ENCODE data around the gene PCDHAC2.

Gene PCDHAC2

DNA sequence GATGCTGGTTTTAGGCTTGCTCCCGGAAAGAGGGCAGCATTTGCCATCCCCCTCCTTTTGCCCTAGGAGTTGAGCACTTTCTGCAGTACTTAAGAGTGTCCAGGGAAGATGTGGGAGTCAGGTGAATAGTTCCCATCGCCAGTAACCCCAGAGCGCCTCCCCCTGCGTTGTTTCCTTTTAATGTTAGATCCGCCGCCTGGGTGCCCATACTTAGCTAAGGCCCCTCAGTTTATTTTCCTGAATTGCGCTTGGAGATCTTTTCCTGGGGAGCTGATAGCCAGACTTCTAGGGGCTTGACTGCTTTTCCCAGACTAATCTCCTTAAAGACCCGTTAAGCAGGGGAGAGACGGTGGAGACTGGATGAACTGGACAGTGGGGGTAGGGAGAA, 377 bp upstream of the PCDHAC2 start:
- Histone ChIP-seq H3K4me1 (ENCODE audit: insufficient read depth, low read length, severe bottlenecking) (no peaks in the 10 kb centered on the region), H3K4me3 (ENCODE audit: low read depth, low read length, poor library complexity, severe bottlenecking) (no peak overlapping the region), H3K4me2 (ENCODE audit: low read length) (no peak overlapping the region), H3K9me2 (ENCODE audit: low read depth, low read length) (no peaks in the 10 kb centered on the region), H3K9me3 (ENCODE audit: low read length) (no peaks in the 10 kb centered on the region), H2AFZ (ENCODE audit: low read length) (no peak overlapping the region), H3K27me3 (ENCODE audit: insufficient read depth, low read length) (no peaks in the 10 kb centered on the region), H3K79me2 (ENCODE audit: insufficient read depth, low read length) (no peaks in the 10 kb centered on the region), H3K27ac (ENCODE audit: low read depth, low read length, poor library complexity, severe bottlenecking) (no peak overlapping the region), H3K36me3 (ENCODE audit: insufficient read depth, low read length) (no peaks in the 10 kb centered on the region), H4K20me1 (ENCODE audit: insufficient read depth, low read length) (no peaks in the 10 kb centered on the region), H3K9ac (ENCODE audit: low read length) (no peak overlapping the region), H3F3A (ENCODE audit: insufficient read depth, low read length) (no peaks in the 10 kb centered on the region)
- TF ChIP-seq EZH2 (IDR thresholded peaks at IDR 0.05; ENCODE audit: borderline replicate concordance, low read length) (no peak), CTCF (IDR thresholded peaks at IDR 0.05; ENCODE audit: low read length) (no peak)

- H4K20me1 ChIP-seq (ENCODE audit: insufficient read depth, low read length), result no peaks in the 10 kb centered on the region
- H3K9ac ChIP-seq (ENCODE audit: low read length), result no peak overlapping the region
- H3K27ac ChIP-seq (ENCODE audit: low read depth, low read length, poor library complexity, severe bottlenecking), result no peak overlapping the region
- H3K79me2 ChIP-seq (ENCODE audit: insufficient read depth, low read length), result no peaks in the 10 kb centered on the region
- H3K9me3 ChIP-seq (ENCODE audit: low read length), result no peaks in the 10 kb centered on the region
- H3K4me1 ChIP-seq (ENCODE audit: insufficient read depth, low read length, severe bottlenecking), result no peaks in the 10 kb centered on the region
- TF ChIP-seq CTCF (IDR thresholded peaks at IDR 0.05; ENCODE audit: low read length) (no peak), EZH2 (IDR thresholded peaks at IDR 0.05; ENCODE audit: borderline replicate concordance, low read length) (no peak)
- H3K4me2 ChIP-seq (ENCODE audit: low read length), result no peak overlapping the region
- no peaks in the 10 kb centered on the region for H3K36me3 ChIP-seq (ENCODE audit: insufficient read depth, low read length)
- H3K4me3 ChIP-seq (ENCODE audit: low read depth, low read length, poor library complexity, severe bottlenecking), result no peak overlapping the region
- H3K27me3 ChIP-seq (ENCODE audit: insufficient read depth, low read length), result no peaks in the 10 kb centered on the region
- no peak overlapping the region for H2AFZ ChIP-seq (ENCODE audit: low read length)
- no peaks in the 10 kb centered on the region for H3F3A ChIP-seq (ENCODE audit: insufficient read depth, low read length)
- H3K9me2 ChIP-seq (ENCODE audit: low read depth, low read length), result no peaks in the 10 kb centered on the region
Measured at GRCh38 chr5:140967226-140967893, 1.1 kb downstream of the PCDHAC2 start.

DNA sequence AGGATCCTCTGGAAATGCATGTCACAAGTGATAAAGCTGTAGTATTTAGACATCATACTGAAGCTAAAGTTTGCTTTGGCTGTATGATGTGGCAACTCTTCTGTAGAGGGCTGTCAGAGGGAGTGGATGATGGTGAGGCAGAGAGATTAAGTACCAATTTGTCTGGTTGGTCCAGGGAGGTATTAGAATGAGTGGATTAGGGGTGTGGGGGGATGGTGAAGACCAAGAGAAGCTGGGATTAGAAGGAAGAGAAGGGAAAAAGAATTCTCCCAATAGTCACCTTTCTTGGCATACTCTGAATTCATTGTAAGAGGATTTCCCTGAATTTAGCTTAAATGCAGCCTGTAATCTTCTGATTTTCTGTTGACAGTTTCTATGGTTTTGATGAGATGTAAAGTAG, 3.6 kb downstream of the PCDHAC2 start:
- H3K4me1 ChIP-seq (ENCODE audit: insufficient read depth, low read length, severe bottlenecking), result no peaks in the 10 kb centered on the region

More for the DNA sequence above, 3.6 kb downstream of the PCDHAC2 start:
- Histone ChIP-seq H3K27ac (ENCODE audit: low read depth, low read length, poor library complexity, severe bottlenecking) (no peak overlapping the region), H3K36me3 (ENCODE audit: insufficient read depth, low read length) (no peaks in the 10 kb centered on the region), H3K4me3 (ENCODE audit: low read depth, low read length, poor library complexity, severe bottlenecking) (no peak overlapping the region), H4K20me1 (ENCODE audit: insufficient read depth, low read length) (no peaks in the 10 kb centered on the region), H2AFZ (ENCODE audit: low read length) (no peak overlapping the region), H3K9me2 (ENCODE audit: low read depth, low read length) (no peaks in the 10 kb centered on the region), H3K27me3 (ENCODE audit: insufficient read depth, low read length) (no peaks in the 10 kb centered on the region), H3K9me3 (ENCODE audit: low read length) (no peaks in the 10 kb centered on the region), H3K79me2 (ENCODE audit: insufficient read depth, low read length) (no peaks in the 10 kb centered on the region), H3K4me2 (ENCODE audit: low read length) (no peak overlapping the region), H3F3A (ENCODE audit: insufficient read depth, low read length) (no peaks in the 10 kb centered on the region), H3K9ac (ENCODE audit: low read length) (no peak overlapping the region)
- no peak for TF ChIP-seq CTCF (IDR thresholded peaks at IDR 0.05; ENCODE audit: low read length)
- TF ChIP-seq EZH2 (IDR thresholded peaks at IDR 0.05; ENCODE audit: borderline replicate concordance, low read length), result no peak

Measured in OCI-LY1 (cell line).